ENCODE results near the gene SRP9. TPM values are rescaled to one million over a fixed set of nuclear protein-coding genes. Genes with fewer than 3 reads are reported as not detected.

Gene SRP9
- total and polyA plus RNA-seq, 4 donors = 156 to 244 (median 182) TPM

DNA sequence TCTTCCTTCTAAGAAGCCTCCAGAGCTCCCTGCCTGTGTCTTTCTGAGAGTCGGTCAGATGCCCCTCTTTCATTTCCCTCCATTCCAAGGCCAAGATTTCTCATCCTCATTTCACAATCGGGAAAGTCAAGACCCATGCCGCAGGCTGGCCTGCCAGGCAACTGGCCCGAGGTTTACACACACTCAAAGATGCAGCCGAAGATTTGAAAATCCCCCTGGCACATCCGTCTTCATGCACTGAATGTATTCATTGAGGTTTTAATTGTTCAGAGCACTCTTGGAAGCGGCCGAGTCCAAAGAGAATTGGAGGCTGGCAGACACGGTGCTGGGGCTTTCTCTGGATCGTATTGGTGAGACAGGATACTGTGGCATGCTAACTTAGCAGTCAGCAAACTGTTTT lies 29.1 kb upstream of the SRP9 start:
- DNase-seq (no peak), ATAC-seq (ENCODE audit: insufficient read depth, low FRiP score) (no peak)
- no peak for TF ChIP-seq CTCF (IDR thresholded peaks at IDR 0.05; ENCODE audit: control extremely low read depth, extremely low read depth)
- Histone ChIP-seq H3K9me3 (ENCODE audit: control insufficient read depth in 4 of 4, insufficient read depth in 3 of 4, low read length in 3 of 4) (no peaks in the 10 kb centered on the region), H3K4me3 (no peak overlapping the region), H3K36me3 (ENCODE audit: control insufficient read depth in 4 of 4, insufficient read depth in 4 of 4, low read length in 4 of 4) (no peaks in the 10 kb centered on the region), H3K27me3 (ENCODE audit: control insufficient read depth in 3 of 3, insufficient read depth in 3 of 3, low read length in 2 of 3) (no peaks in the 10 kb centered on the region), H3K27ac (ENCODE audit: low read depth in 1 of 2, low read length in 1 of 2) (no peak overlapping the region), H3K9ac (ENCODE audit: insufficient read depth in 1 of 2, low read length in 2 of 2) (no peak overlapping the region), H3K4me1 (ENCODE audit: control insufficient read depth in 5 of 5, insufficient read depth in 5 of 5, low read length in 5 of 5) (peaks cover 0 to 59% (median 6%) of the 10 kb centered on the region in 5 donors)
- 86 to 89% methylated on average over 10 of the region's 10 CpGs for WGBS, 2 donors

DNA sequence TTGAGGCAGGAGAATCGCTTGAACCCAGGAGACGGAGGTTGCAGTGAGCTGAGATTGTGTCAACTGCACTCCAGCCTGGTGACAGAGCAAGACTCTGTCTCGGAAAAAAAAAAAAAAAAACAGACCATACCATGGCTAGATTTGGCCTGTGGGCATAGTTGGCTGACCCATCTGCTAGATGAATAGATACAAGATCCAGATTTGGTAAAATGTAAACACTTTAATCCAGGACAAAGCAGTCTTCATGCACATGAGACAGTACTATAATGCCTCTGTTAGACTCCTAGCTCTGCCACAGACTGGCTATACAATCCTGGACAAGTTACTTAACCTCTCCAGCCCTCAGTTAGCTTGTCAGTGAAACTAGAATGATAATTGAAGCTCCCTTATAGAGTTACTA lies 27.9 kb upstream of the SRP9 start:
- Histone ChIP-seq H3K27ac (ENCODE audit: low read depth in 1 of 2, low read length in 1 of 2) (no peak overlapping the region), H3K4me1 (ENCODE audit: control insufficient read depth in 5 of 5, insufficient read depth in 5 of 5, low read length in 5 of 5) (peaks cover 0 to 59% (median 6%) of the 10 kb centered on the region in 5 donors), H3K9me3 (ENCODE audit: control insufficient read depth in 4 of 4, insufficient read depth in 3 of 4, low read length in 3 of 4) (no peaks in the 10 kb centered on the region), H3K27me3 (ENCODE audit: control insufficient read depth in 3 of 3, insufficient read depth in 3 of 3, low read length in 2 of 3) (no peaks in the 10 kb centered on the region), H3K4me3 (no peak overlapping the region), H3K36me3 (ENCODE audit: control insufficient read depth in 4 of 4, insufficient read depth in 4 of 4, low read length in 4 of 4) (no peaks in the 10 kb centered on the region), H3K9ac (ENCODE audit: insufficient read depth in 1 of 2, low read length in 2 of 2) (no peak overlapping the region)
- ATAC-seq (ENCODE audit: insufficient read depth, low FRiP score) (no peak), DNase-seq (no peak)
- TF ChIP-seq CTCF (IDR thresholded peaks at IDR 0.05; ENCODE audit: control extremely low read depth, extremely low read depth) = no peak
- WGBS, 2 donors = 85 to 96% methylated on average over 3 of the region's 3 CpGs

DNA sequence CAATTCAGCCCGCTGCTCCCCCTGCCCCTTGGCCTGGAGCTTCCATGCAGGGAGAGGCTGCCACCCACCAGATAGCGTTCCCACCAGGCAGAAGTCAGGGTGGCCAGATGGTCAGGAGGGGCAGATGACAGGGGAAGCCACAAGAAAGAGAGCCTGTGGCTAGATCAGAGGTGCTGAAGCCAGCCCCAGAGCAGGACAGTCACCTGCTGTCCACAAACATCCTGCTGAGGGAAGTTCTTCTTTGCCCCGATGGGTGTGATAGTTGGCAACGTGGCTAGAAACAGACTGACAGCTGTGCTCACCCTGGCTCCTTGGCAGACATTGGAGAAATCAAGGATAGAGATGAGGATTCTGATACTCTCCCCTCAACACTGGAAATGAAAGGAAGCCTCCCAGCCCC lies 27.2 kb upstream of the SRP9 start:
- no peak overlapping the region for H3K4me3 ChIP-seq
- ATAC-seq (ENCODE audit: insufficient read depth, low FRiP score) (no peak), DNase-seq (no peak)
- no peaks in the 10 kb centered on the region for H3K27me3 ChIP-seq (ENCODE audit: control insufficient read depth in 3 of 3, insufficient read depth in 3 of 3, low read length in 2 of 3)
- no peaks in the 10 kb centered on the region for H3K9me3 ChIP-seq (ENCODE audit: control insufficient read depth in 4 of 4, insufficient read depth in 3 of 4, low read length in 3 of 4)
- H3K36me3 ChIP-seq (ENCODE audit: control insufficient read depth in 4 of 4, insufficient read depth in 4 of 4, low read length in 4 of 4) = no peaks in the 10 kb centered on the region
- H3K9ac ChIP-seq (ENCODE audit: insufficient read depth in 1 of 2, low read length in 2 of 2) = no peak overlapping the region
- H3K27ac ChIP-seq (ENCODE audit: low read depth in 1 of 2, low read length in 1 of 2) = no peak overlapping the region
- WGBS, 2 donors = 46 to 59% methylated on average over 4 of the region's 4 CpGs
- H3K4me1 ChIP-seq (ENCODE audit: control insufficient read depth in 5 of 5, insufficient read depth in 5 of 5, low read length in 5 of 5) = peaks cover 0 to 60% (median 9%) of the 10 kb centered on the region in 5 donors
- no peak for TF ChIP-seq CTCF (IDR thresholded peaks at IDR 0.05; ENCODE audit: control extremely low read depth, extremely low read depth)

Measured in lung (tissue), 12 donors.